GM18868 (cell line): ENCODE measurements around the gene KLHL26.

ENCODE experiments used
- ATAC-seq: cut with Tn5 transposase; IDR thresholded peaks from one replicate; pipeline ENCODE4 v1.9.1; 2021; ENCODE audit warnings: mild to moderate bottlenecking, moderate library complexity; ENCODE audit not compliant: unreplicated experiment

Gene KLHL26

DNA sequence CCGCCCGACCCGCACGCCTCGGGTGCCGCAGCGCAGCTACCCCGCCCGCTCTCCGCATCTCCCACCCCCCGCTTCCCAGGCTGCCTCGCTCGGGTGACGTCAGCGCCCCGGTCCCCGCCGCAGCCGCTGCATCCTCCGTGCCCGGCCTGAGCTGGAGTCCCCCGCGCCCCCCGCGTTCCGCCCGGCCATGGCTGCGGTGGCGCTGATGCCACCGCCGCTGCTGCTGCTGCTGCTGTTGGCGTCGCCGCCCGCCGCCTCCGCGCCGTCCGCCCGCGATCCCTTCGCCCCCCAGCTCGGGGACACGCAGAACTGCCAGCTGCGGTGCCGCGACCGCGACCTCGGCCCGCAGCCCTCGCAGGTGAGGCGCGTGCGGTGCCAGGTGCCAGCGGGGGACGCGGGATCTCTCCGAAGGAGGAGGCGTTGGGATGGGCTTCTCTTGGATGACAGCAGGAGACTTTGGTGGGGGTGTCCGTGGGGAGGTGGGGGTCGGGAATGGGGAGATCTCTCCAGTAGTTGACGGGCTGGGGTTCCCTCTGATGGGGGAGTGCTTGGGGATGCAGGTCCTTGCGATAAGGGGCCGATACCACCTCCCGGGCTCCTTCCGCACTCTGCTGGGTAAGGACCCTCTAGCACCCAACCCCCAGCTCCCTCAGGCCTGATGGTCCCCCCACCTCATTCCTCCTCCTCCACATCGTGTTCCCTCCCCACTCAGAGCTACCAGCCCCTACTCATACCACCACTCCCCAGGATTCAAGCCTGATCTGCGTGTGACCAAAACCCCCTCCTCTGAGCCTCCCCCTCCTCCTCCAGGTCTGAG, 23.8 kb upstream of the KLHL26 start, which contains the start of gene TMEM59L:
TMEM59L (plus strand) TSS at position 99 of the 817 bp plus-strand sequence; CDS start at position 188, 89 bp downstream.
- ATAC-seq, result no peak

DNA sequence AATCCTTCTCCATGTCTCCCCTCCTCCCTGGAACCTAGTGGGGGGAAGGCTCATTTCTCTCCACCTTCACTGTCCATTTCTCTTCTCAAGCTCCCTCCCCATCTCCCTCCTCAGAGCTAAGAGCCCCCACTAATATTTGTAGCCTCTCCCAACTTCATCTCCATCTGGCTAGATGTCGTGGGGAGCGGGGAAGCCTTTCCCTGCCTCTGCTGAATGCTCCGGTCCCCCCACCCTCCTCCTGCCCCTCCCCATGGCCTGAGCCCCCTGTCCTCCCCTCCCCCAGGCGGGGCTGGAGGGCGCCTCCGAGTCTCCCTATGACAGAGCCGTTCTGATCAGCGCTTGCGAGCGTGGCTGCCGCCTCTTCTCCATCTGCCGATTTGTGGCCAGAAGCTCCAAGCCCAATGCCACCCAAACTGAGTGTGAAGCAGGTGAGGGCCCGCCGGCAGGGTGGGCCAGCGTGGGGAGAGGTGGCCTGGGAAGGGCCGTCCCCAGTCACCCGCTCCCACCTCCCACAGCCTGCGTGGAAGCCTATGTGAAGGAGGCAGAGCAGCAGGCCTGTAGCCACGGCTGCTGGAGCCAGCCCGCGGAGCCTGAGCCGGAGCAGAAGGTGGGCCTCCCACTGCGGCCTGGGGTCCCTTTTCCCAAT, 23.1 kb upstream of the KLHL26 start:
- ATAC-seq, result no peak

DNA sequence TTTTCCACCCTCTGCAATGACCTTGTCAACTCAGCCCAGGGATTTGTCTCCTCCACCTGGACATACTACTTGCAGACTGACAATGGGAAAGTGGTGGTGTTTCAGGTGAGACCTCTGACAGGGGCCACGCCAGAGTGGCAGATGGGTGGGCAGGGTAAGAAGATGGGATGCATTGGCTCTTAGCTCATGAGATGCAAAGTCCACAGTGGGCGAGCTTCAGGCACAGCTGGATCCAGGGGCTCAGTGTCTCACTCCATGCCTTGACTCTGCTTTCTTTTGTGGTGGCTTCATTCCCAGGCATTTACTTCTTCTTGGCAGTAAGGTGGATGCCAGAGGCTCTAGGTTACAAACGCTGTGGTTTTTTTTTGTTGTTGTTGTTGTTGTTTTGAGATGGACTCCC, 20.8 kb upstream of the KLHL26 start:
- no peak for ATAC-seq

DNA sequence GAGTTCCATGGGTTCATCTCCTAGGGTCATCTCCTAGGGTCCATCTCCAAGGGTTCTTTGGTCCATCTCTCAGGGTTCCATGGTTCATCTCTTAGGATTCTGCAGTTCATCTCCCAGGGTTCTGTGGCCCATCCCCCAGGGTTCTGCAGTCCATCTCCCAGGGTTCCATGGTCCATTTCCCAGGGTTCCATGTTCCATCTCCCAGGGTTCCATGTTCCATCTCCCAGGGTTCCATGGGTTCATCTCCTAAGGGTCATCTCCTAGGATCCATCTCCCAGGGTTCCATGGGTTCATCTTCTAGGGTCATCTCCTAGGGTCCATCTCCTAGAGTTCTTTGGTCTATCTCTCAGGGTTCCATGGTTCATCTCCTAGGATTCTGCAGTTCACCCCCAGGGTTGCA, 19.3 kb upstream of the KLHL26 start:
- ATAC-seq, result no peak

DNA sequence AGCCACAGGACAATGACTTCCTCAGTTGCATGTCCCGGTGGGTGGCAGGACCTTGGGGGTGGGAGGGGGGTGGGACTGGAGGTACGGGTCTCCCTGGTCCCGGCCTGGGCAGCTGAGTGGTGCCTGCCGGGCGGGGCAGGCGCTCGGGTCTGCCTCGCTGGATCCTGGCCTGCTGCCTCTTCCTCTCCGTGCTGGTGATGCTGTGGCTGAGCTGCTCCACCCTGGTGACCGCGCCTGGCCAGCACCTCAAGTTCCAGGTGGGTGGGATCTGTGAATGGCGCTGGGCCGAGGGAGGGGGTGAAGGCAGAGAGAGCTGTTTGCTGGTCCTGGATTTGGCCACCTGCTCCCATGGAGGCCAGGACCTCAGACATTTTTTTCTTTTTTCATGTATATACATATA, 18.6 kb upstream of the KLHL26 start:
- ATAC-seq, result no peak

DNA sequence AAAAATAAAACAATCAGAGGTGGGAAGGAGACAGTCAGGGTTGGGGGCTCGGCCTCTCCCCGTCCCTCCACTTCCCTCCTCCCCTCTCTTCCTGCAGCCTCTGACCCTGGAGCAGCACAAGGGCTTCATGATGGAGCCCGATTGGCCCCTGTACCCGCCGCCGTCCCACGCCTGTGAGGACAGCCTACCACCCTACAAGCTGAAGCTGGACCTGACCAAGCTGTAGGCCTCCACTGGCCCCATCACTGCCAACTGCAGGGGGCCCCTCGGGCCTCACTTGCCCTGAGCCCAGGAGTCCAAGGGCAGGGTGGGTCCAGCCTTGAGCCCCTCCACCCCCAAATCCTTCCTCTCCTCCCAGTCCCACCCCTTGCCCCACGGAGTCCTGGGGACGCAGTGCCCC, 16.5 kb upstream of the KLHL26 start:
- no peak for ATAC-seq

DNA sequence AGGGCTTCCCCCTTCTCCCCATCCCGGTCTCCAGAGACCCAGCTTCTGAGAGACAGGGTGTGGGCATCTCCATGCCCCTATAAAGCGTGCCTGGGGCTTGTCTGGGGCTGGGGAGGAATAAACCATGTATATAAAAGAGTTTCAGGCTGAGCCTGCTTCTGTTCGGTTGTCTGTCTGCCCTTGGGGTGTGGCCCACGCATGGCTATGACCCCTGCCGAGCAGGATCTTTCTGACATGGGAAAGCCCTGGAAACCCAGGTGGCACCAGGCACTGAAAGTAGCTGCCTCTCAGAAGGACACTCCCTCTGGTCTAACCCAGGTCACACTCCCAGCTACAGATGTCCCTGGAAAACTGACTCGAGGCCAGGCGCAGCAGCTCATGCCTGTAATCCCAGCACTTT, 15.9 kb upstream of the KLHL26 start:
- no peak for ATAC-seq

DNA sequence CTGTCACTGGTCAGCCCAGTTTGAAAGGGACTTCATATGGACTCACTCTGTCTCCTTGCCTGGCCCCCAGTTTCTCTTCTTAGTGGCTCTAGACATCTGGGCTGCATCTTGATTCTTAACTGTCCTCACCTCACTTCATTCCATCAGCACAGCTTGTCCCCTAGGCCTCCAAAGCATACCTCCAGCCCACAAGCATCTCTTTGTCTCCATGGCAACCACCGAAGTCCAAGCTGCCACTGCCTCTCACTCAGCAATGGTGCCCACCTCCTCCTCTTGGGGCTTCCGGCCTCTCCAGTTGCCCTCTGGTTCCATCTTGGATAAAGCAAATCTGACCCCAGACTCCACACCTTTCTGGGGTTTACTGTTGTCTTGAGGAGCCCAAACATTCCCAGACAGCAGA, 9.9 kb upstream of the KLHL26 start:
- ATAC-seq, result no peak

DNA sequence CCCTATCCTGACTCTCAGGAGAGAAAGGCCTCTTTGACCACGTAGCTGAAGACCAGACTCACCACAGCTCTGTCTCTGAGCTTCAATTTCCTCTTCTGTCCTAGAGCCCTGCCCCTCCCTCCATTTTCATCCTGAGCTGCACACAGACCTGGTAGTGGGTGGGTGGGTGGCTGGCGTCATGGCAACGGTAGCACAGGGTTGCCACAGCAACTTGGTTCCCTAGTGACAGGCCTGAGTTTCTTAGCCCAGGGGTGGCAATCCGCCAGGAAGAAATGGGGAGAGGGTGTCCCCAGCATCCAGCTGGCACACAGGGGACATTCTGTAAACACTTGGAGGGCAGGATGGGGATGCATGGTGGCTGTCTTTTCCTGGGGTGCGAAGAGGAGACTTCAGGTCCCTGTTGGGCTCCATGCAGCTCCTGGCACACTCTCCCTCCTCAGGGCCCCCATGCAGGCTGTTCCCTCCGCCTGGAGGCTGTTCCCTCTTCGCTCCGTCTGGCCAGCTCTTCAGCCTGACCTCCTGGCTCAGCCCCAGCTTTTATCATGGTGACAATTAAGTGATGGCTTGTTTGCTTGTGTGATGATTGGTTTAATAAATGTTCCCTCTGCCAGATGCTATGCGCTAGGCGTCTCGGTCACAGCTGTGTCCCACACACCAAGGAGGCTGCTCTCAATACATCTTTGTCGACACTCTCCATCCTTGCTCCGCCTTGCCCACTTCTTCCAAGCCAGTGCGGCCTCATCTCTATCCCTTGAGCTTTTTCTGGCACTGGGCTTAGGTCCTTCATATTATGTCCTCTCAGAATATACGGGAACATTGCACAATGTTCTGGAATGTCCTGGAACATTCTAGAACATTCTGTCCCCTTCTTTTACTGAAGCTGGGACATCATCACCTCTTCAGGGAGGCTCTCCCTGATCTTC, 7.4 kb upstream of the KLHL26 start:
- no peak for ATAC-seq

DNA sequence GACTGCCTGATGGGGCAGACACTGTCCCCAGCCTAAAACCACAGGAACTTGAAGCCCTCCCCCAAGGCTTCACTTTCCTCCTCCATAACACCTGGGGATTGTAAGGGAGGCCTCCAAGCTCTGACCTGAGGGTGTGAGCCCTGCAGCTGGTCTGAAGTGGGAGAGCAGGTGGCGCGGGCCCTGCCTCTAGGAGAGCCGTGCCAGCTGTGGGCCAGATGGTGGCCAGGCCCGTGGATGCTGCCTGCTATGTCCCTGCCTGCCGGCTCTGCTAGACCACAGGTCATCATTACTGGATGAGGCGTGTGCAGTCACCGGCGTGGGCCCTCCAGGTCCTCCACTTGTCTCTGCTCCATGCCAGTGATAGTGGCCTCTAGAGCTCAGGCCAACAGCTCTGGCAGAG, 3.5 kb upstream of the KLHL26 start:
- ATAC-seq, result no peak

DNA sequence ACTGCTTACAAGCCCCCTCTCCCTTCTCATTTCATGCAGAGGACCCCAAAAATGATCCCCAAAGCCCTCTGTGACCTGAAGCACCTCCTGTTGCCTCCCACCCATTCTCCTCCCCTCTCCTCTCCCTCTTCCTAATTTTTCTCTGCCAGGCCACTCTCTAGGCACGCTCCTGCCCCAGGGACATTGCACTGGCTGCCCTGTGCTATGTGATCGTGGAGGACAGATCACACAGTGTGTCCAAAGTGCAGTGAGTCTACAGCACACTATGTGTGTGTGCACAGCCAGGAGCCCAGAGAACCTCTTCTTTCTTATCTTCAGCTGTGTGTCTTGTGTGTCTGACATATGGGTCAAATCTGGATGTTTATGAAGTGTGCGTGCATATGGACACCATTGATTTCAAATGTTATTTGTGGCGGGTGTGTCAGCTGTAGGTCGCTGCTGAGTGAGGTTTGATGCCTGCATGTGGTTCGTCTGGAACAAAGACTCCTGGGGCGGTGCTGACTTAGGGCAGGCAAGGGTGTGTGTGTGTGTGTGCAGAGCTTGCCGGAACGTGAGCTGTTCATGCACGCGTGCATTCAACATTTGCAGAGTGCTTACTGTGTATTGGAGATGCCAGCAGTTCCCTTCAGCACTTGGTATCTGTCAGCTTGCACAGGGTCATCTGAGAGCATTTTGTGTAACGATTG, 2.1 kb upstream of the KLHL26 start:
- ATAC-seq, result no peak

DNA sequence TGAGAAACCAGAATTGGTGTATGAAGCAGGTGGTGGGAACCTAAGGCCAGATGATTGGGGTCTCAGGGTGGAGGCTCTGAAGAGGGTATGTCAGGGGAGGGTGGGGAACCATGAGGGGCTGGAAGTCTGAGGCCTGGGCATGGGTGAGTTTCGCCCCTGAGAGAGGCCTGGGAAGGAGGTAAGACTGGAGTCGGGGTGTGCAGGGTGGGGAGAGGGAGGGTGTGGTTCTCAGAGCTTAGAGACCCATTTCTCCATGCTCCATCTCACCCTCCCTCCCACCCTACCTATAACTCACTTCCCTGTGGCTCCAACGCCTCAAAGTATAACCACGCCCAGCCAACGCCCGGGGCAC, 1.0 kb upstream of the KLHL26 start:
- ATAC-seq, result no peak

DNA sequence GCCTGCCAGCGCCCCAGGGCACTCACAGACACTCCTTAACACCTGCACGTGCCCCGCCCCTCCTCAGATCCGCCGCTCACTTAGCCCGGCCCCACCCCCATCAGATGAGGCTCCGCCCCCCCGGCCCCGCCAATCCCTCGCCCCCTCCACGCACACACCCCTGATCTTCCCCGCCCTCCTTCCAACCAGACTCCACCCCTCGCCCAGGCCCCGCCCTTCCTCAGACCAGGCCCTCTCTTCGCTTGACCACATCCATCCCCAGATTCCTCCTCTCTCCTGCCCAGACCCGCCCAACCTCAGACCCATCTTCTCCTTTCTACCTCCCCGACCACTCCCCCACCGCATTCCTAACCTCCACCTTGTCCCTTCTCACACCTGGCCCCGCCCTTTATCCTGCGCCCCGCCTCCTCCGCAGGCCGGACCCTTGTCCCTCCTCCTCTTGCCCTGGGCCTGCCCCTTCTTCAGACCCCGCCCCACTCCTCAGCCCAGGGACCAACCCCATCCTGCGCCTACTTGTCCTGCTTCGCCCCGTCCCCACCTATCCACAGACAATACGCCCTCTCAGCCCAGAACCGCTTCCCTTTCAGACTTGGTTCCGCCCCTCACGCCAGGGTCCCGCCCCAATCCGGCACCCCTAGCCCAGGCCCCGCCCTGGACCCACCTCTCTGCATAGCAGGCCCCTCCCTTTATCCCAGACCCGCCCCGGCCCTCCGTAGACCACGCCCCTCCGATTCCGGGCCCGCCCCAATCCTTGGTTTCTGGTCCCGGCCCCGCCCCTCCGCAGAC, 452 bp upstream of the KLHL26 start:
- peak; percentile 86 for ATAC-seq

DNA sequence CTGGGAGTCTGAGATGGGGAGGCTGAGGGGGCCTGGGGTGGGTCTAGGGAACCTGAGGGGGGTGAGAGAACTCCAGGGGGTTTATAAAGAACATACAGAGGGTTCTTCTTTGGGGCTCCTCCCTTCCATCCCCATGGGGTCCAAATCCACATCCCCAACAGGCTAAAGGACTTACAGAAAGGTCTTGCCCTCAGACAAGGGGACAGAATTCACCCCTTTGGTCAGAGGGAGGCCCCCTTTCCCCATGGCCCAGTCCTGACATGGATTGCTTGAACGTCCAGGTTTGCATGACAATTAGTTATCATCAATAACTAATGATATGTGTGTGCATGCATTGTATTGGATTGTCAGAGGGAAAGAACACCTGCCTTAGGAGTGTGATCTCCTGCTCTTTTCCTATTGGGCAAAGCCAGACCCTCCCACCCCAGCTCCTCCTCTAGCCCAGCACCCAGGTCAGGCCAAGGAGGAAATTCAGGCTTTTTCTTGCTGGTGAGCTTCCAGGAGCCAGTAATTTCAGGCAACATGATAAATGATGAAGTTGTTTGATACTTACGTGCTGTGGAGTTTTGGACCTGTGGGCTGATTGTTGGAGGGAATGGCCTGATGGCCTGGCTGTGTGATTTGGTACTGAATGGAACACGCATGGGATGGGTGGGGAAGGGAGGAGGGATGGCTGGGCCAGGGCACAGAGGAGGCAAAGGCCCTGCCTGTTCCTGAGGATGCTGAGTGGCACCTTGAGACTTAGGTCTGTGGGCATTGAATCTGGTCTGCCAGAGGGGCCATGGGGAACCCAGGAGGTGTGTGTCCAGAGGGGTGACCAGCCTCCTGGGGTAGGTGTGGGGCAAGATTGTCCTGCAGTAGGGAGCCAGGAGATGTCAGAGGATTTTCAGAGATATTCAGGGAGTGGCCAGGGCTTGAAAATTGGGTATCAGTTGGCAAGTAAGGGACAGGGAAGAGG, 1.1 kb downstream of the KLHL26 start:
- ATAC-seq, result no peak

DNA sequence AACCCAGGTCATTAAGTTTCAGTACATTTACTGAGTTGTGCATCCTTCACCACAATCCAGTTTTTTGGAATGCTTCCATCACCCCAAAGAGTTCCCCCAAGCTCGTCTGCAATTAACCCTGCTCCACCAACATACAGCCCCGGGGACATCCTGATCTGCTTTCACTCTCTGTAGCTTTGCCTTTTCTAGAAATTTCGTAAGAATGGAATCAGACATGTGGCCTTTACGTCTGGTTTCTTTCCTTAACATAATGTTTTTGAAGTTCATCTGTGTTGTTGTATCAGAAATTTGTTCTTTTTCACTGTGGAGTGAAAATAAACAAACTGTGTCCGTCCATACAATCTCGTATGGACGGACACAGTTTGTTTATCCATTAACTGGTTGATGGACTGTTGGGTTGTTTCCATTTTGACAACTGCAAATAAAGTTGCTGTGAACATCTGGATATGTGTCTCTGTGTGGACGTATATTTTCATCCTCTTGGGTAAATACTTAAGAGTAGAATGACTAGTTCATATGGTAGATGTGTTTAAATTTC, 2.9 kb downstream of the KLHL26 start:
- no peak for ATAC-seq

DNA sequence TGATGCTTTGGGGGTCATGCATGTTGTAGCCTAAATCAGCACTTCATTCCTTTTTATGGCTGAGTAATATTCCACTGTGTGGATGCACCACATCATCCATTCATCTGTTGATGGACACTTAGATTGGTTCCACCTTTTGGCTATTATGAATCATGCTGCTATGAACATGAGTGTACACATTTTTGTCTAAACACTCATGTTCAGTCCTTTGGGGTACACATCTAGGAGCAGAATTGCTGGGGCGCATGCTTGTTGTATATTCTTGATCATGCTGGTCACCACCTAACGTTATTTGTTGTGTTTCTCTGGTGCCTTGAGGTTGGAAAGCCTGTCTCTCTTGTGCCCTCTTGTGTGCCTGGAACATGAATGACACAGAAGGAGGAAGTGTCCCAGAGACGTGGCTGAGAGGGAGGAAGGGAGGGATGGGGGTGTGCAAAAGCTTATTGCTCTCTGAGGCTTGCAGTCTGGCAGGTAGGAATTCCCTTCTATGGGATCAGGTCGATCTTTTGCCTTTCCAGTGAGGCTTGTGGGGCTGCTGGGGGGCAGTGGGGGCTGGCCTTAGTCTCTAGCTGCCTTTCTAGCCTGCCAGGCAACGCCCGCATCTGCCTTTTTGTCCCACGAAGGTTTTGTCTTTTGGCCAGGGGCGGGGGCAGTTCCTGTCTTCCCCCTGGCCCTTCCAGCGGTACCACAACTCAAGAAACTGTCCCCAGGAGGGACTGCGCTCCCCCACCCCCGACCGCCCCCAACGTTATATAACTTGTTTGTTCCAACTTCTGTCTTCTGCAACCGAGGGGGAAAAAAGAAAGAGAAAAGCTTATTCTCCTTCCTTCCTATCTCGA, 7.6 kb downstream of the KLHL26 start:
- no peak for ATAC-seq

DNA sequence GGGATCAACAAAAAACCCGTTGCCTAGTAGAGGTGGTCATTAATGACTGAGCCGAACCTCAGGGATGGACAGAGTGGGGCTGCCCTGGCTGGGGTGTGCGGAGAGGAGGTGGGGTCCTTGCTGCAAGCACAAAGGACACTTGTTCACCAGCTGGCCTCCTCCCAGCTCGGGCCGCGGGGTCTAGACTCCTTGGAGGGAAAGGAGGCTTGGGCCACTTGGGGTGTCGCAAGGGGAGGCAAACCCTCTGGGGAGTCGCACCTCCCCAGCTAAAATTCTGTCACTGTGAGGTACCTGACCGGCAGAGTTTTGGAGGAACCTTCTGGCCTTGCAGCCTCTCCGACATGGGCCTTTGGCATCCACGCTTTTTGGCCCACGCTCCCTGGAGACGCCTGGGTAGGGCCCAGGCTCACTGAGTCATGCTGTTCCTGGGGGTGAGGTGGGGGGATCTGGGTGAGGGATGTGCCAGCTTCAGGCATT, 8.2 kb downstream of the KLHL26 start:
- ATAC-seq, result no peak
